Activated T-cell treated with anti-CD3 and anti-CD28 coated beads for 24 hours (primary cell): Measurements from ENCODE around the gene MAN2C1.
A peak's percentile ranks its signal among the peaks of the same experiment; 100 is the strongest.
"Not testable (repeated sequence)": the region's sequence is repeated elsewhere in the genome, so short reads cannot be mapped to it uniquely, and the experiment has no call there.

Experiments used
- DNase-seq: peaks from one replicate; pipeline ENCODE4 v3.0.0-alpha.2; 2020; ENCODE audit warnings: low read depth

Gene MAN2C1

DNA sequence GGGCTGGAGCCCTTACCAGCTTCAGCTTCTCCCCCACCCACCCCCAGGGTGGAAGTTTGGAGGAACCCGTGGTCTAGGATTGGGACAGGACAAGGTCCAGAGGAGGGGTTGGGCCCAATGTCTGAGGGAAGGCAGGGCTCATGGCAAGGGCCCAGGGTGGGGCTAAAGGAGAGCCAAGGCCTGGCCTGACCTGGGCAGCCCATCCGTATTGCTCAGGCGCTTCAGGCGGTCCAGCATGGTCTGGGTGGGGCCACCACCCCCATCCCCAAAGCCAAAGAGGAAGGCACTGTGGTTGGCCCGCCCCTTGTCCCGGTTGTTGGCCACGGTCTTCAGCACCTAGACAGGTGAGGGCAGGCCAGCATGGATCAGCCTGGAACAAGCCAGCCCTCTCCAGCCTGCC lies 7.6 kb downstream of the MAN2C1 start:
- DNase-seq, result no peak

GRCh38 chr15:75360391-75360790 lies 8.0 kb downstream of the MAN2C1 start:
- DNase-seq, result no peak

GRCh38 chr15:75359537-75360250 lies 8.7 kb downstream of the MAN2C1 start:
- DNase-seq, result no peak

- no peak for DNase-seq
Observed at GRCh38 chr15:75358771-75359536, 9.5 kb downstream of the MAN2C1 start.

DNA sequence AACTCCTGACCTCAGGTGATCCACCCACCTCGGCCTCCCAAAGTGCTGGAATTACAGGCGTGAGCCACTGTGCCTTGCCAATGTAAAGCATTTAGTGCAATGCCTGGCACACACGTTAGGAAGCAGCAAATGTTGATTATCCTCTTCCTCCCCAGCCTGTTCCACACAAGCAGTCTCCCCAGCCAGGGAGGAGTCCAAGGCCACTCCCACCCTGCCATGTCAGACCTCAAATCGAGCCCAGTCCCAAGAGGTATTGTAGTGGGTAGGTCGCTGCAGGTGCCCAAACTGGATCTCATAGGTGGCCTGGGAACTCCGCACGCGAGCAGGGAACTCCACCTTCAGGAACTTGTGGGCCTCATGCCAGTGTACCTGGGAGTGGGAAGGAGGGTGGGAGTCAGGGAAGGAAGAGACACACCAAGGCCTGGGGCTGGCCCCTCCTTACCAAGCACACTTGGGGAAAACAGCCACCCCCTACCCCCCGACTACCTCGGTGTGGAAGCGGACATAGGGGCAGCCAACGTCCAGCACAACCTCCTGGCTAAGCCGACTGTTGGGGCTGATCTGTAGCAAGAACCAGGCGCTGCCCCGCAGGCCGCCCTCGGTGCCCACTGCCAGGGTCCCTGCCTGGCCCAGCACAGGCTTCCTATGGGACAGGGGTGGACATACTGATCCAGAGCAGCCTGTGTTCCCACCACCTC lies 10.3 kb downstream of the MAN2C1 start:
- DNase-seq, result no peak

- no peak for DNase-seq
Observed at GRCh38 chr15:75356517-75356916, 11.9 kb downstream of the MAN2C1 start.

GRCh38 chr15:75356006-75356405 lies 12.4 kb downstream of the MAN2C1 start:
- no peak for DNase-seq

DNA sequence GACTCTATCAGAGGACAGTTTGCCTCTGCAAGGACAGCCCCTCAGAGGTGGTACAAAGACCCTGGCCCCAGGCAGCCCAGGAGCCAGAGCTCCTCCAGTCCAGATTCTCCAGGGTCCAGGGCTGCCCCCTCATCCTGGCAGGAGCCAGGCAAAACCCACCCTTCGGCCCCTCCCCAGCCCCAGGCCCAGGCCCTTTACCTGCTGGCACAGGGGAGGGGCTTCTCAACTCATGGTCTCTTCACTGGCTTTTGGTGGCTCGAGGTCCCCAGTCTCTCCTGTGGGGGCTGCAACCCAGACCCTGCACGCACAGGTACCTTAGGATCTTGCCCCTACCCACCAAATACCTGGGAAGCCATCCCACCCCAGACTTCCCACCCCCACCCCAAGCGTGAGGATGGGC lies 13.0 kb downstream of the MAN2C1 start:
- no peak for DNase-seq

DNA sequence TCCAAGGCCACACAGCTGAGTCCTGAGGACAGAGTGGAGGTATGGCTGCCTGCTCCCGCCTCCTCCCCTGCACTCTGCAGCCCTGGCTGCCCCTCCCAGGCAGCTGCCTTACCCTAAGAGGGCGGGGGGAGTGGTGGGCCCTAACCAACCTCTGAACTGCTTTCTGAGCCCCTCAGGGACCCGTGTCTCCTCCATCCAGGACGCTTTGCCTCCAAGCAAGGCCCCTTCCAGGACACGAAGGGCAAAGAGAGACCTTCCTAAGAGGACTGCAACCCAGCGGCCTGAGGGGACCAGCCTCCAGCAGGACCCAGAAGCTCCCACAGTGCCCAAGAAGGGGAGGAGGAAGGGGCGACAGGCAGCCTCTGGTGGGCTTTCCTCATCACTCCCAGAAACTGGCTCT lies 14.0 kb downstream of the MAN2C1 start:
- no peak for DNase-seq

DNA sequence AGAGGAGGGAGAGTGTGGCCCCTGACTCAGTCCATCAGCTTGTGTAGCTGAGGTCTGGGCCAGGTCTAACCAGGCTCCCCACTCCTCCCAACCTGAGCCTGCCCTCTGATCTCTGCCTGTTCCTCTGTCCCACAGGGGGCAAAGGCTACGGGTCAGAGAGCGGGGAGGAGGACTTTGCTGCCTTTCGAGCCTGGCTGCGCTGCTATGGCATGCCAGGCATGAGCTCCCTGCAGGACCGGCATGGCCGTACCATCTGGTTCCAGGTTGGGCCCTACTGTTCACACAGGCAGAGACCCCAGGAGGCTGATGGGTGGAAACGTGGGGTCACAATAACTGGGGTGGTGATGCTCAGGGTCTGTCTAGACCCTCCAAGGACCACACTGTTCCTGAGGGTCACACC lies 14.8 kb downstream of the MAN2C1 start:
- DNase-seq, result no peak

DNA sequence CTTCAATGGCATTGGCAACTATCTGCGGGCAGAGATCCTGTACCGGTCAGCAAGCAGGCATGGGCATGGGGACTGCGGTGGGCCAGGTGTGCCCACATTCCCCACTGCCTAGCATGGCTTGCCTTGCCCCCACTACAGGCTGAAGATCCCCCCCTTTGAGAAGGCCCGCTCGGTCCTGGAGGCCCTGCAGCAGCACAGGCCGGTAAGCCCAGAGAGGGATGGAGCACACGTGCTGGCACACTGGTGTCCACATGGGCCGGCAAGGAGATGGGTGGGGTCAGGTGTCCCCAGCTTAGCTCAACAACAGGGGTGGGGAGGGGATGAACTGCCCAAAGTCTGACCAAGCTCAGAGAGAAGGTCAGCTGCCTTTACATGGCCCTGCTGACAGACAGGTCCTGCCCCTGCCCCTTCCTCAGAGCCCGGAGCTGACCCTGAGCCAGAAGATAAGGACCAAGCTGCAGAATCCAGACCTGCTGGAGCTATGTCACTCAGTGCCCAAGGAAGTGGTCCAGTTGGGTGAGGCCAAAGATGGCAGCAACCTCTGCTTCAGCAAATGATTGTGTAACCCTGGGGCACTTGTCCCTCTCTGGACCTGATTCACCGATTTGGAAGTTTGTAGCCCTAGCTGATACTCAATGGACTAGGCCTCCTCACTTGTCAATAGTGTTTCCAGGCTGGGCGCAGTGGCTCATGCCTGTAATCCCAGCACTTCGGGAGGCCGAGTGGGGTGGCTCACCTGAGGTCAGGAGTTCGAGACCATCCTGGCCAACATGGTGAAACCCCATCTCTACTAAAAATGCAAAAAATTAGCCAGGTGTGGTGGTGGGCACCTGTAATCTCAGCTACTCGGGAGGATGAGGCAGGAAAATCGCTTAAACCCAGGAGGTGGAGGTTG lies 16.0 kb downstream of the MAN2C1 start:
- DNase-seq, result no peak

GRCh38 chr15:75350601-75351361 lies 17.6 kb downstream of the MAN2C1 start:
- no peak for DNase-seq

DNA sequence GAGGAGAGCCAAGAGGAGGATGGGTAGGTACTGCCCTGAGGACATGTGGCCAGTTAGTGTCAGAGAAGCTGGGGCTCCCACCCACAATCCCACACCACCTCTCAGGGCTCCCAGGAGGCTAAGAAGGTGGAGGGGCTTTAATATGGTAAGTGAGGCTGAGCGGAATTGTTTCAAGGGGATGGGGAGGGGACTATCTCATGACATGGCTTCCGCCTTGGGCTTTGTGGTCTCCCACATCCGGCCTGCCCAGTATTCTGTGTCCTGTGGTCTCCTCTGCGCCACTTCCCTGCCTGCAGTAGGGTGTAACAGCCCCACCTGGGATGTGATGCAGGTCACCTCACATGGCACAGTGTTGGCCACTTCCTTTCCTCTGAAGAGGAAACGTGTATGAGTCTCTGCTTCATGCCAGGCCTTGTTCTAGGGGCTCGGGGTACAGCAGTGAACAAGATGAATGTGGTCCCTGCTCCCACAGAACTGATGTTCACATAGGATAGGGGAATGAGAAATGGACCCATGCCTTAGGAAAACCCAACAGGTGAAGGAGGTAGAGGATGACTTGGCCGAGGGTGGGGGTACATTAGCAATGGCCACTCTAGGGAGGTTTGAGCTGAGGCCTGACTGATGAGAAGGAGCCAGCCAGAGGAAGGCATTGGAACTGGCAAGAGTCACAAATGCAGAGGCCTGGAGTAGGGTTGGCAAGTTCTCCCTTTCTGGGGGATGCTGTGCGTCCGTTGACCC lies 18.4 kb downstream of the MAN2C1 start:
- DNase-seq, result peak; percentile 52

DNA sequence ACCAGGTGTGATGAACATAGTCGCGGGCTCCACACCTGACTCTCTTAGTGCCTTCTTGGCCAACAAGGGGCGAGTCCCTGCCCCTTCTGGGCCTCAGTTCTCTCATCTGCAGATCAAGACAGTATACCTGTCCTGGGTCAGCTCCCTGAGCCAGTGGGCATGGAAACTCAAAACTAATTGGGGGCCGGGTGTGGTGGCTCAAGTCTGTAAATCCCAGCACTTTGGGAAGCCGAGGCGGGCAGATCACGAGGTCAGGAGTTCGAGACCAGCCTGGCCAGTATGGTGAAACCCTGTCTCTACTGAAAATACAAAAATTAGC lies 19.1 kb downstream of the MAN2C1 start:
- DNase-seq, result not testable (repeated sequence)

DNA sequence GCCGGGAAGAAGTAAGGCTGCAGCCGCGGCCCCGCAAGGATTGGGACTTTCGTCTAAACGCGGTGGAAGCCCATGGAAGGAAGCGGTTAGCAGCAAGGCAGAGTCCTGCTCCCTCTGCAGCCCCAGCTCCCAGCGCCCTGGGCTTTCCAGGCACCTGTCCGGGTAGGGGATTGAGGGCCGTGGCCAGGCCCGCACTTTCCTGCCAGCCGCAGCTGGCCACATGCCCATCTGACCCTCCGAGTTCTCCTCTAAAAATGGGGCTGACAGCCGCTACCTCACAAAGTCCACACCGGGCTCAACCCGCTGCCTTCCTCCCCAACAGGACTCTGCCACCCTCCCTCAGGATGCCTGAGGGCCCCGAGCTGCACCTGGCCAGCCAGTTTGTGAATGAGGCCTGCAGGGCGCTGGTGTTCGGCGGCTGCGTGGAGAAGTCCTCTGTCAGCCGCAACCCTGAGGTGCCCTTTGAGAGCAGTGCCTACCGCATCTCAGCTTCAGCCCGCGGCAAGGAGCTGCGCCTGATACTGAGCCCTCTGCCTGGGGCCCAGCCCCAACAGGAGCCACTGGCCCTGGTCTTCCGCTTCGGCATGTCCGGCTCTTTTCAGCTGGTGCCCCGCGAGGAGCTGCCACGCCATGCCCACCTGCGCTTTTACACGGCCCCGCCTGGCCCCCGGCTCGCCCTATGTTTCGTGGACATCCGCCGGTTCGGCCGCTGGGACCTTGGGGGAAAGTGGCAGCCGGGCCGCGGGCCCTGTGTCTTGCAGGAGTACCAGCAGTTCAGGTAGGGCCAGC lies 19.7 kb downstream of the MAN2C1 start:
- DNase-seq, result no peak

DNA sequence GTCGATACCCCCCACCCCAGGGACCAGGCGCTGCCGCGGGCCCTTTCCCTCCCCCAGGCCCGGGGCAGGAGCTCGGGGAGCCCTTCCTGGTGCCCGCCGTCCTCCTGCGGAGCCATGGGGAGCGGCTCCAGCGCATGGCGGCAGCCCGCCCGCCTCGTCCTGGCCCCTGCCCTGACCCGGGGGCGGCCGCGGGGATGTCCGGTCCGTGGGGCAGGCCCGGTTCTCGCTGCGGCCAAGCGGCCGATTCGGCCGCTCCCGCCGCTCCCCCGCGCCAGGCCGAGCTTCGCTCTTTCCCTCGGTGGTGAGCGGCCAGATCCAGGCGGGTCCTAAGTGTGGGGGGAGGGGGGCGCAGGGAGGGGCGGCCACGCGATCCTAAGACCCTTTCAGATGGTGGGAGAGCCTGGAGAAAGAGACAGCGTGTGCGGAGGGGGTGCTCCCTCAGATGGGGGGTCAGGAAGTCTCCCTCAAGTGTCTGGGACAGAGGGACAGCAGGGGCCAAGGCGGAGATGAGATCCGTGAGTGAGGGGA lies 20.3 kb downstream of the MAN2C1 start:
- no peak for DNase-seq

- DNase-seq, result peak; percentile 32
Observed at GRCh38 chr15:75347222-75348033, 21.0 kb downstream of the MAN2C1 start.

DNA sequence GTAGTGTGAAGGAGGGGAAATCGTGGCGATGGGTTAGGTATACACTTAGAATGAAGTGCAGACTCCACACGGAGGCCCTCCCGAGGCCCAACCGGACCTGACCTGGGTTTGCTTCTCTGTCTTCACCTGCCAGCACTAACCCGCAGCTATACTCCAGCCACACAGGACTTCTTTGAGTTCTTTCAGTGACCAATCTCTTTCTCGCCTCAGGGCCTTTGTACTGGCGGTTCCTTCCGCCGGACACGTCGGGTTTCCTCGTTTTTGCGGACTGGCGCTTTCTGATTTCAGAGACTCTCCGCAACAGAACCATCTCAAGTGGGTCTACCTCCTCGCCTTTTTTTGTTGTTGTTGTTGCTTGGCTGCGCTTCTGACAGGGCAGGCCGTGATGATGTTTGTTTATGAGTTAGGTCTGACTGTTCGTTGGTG lies 21.6 kb downstream of the MAN2C1 start, which contains the start of gene NEIL1:
Gene NEIL1 (plus strand): TSS at position 244 of the 426 bp plus-strand sequence. CDS start 1,867 bp downstream, outside the sequence.
- DNase-seq, result no peak

GRCh38 chr15:75343953-75344352 lies 24.5 kb downstream of the MAN2C1 start:
- DNase-seq, result not testable (repeated sequence)
